K562 (cell line): Measurements from ENCODE around the gene CEBPA. TPM values are rescaled to one million over a fixed set of nuclear protein-coding genes. Genes with fewer than 3 reads are reported as not detected.

Experiments
- CCNT2 ChIP-seq: IDR thresholded peaks from 2 replicates; pipeline ENCODE4 v1.6.1; 2011; ENCODE audit warnings: borderline replicate concordance, low read depth, mild to moderate bottlenecking, moderate library complexity, mixed read lengths, low read length; ENCODE audit not compliant: insufficient read length; ENCODE audit errors: extremely low read depth
- CEBPB ChIP-seq: fragments of 450-650 bp; IDR thresholded peaks from 2 replicates; pipeline ENCODE4 v1.6.1; 2016; ENCODE audit warnings: missing genetic modification characterization, missing compliant biosample characterization
- CTBP1 ChIP-seq: fragments of 450-650 bp; IDR thresholded peaks from 2 replicates; pipeline ENCODE4 v1.6.1; 2016; ENCODE audit warnings: borderline replicate concordance
- E2F6 ChIP-seq, 2 experiments: IDR thresholded peaks; 2 replicates each; pipeline ENCODE4 v1.6.1; 2011; ENCODE audit warnings: borderline replicate concordance in 1 of 2, control low read depth in 1 of 2, low read depth in 1 of 2, low read length in 1 of 2, mild to moderate bottlenecking in 1 of 2, mixed read lengths in 1 of 2, moderate library complexity in 1 of 2; ENCODE audit not compliant: insufficient read depth in 1 of 2, insufficient read length in 1 of 2, poor library complexity in 1 of 2, severe bottlenecking in 1 of 2; ENCODE audit errors: extremely low read depth in 1 of 2
- ELF4 ChIP-seq: fragments of 450-650 bp; formaldehyde crosslinking; IDR thresholded peaks from 2 replicates; pipeline ENCODE4 v1.4.0; 2022; ENCODE audit warnings: missing genetic modification characterization
- FOSL1 ChIP-seq: fragments of 200-800 bp; sonication (Bioruptor generic); conservative IDR thresholded peaks from 2 replicates; pipeline ENCODE4 v1.6.1; 2016; ENCODE audit warnings: missing genetic modification characterization, missing compliant biosample characterization
- GTF2F1 ChIP-seq: IDR thresholded peaks from 2 replicates; pipeline ENCODE4 v1.6.1; 2011; ENCODE audit warnings: low read depth, low read length, improper control_type of control experiment
- HDAC8 ChIP-seq: fragments of 450-650 bp; IDR thresholded peaks from 2 replicates; pipeline ENCODE4 v1.6.1; 2016; ENCODE audit warnings: mild to moderate bottlenecking, missing genetic modification characterization, moderate library complexity, missing compliant biosample characterization
- HNRNPL ChIP-seq: fragments of 200-400 bp; formaldehyde crosslinking; IDR thresholded peaks from 2 replicates; pipeline ENCODE4 v1.6.1; 2017; ENCODE audit warnings: low read depth, mild to moderate bottlenecking, low read length
- MTA3 ChIP-seq: fragments of 450-650 bp; formaldehyde crosslinking; IDR thresholded peaks from 2 replicates; pipeline ENCODE4 v1.6.1; 2017; ENCODE audit warnings: mild to moderate bottlenecking, borderline replicate concordance
- NFIC ChIP-seq: fragments of 450-650 bp; IDR thresholded peaks from 2 replicates; pipeline ENCODE4 v1.6.1; 2017; ENCODE audit warnings: mild to moderate bottlenecking, inconsistent platforms
- OTX1 ChIP-seq: fragments of 450-650 bp; formaldehyde crosslinking; IDR thresholded peaks from 2 replicates; pipeline ENCODE4 v1.4.0; 2022; ENCODE audit warnings: mild to moderate bottlenecking
- SETDB1 ChIP-seq: IDR thresholded peaks from one replicate; pipeline ENCODE4 v1.6.1; 2012; ENCODE audit warnings: low read length, control low read depth, inconsistent platforms
- TARDBP ChIP-seq: fragments of 450-650 bp; IDR thresholded peaks from 2 replicates; pipeline ENCODE4 v1.6.1; 2016
- TCF3 ChIP-seq: sonication (generic); formaldehyde crosslinking; IDR thresholded peaks from 2 replicates; pipeline ENCODE4 v1.4.0; 2020; ENCODE audit warnings: mild to moderate bottlenecking, missing genetic modification reagents
- ZEB2 ChIP-seq: fragments of 450-650 bp; IDR thresholded peaks from 2 replicates; pipeline ENCODE4 v1.6.1; 2016
- polyA plus RNA-seq, 8 experiments: library from polyadenylated mRNA; depleted of rRNA in 4 of 8; stranded (reverse) in 5 of 8; unstranded in 3 of 8; fragments of >200 nt; fragmentation: Nextera tagmentation in 2 of 8; fragmentation: Illumina TruSeq in 1 of 8; extraction: Ambion mirVana in 2 of 8; extraction: Trizol in 1 of 8; gene quantifications; 2 replicates each; pipeline versions ENCODE4 v1.2.1 to v1.2.3, GENCODE V29; 2011 to 2014; ENCODE audit warnings: inconsistent platforms in 1 of 8, missing spikeins in 1 of 8
- total RNA-seq, 7 experiments: library from RNA; depleted of rRNA in 6 of 7; stranded (reverse); fragments of >200 nt in 6 of 7; fragmentation: Illumina TruSeq in 2 of 7; extraction: Trizol in 2 of 7; gene quantifications; 2 replicates each; pipeline versions ENCODE4 v1.2.1 to v1.2.3, GENCODE V29; 2011 to 2021; ENCODE audit warnings: low replicate concordance in 1 of 7
- TF ChIP-seq, protein P1 (sequence below), 3 experiments: fragments of 200-800 bp in 1 of 3; sonication (Bioruptor generic) in 1 of 3; sonication (generic) in 1 of 3; formaldehyde crosslinking in 1 of 3; IDR thresholded peaks; 2 replicates each; pipeline versions ENCODE4 v1.6.1 to v1.8.0; 2016 to 2022; ENCODE audit warnings: mild to moderate bottlenecking in 2 of 3, missing compliant biosample characterization in 2 of 3, missing genetic modification characterization in 2 of 3, missing genetic modification reagents in 1 of 3
- TF ChIP-seq, protein P2 (sequence below): fragments of 250-450 bp; sonication (Bioruptor Pico); IDR thresholded peaks from 2 replicates; pipeline ENCODE4 v1.6.1; 2021; ENCODE audit warnings: mild to moderate bottlenecking

CEBPA gene
- total and polyA plus RNA-seq, 9 of the 15 experiments (the other 6 are each of a cell fraction or from before 2014, with no cell fraction given): 0.03 to 0.59 (median 0.15) TPM; not detected in 2

GRCh38 chr19:33263325-33264023 lies 38.9 kb downstream of the CEBPA start (continued):
- TF ChIP-seq CCNT2: peak; percentile 39
- TF ChIP-seq MTA3: 0 out of 2 replicates have a peak, but pooled peaks have one; percentile 24
- peak; percentile 67 for TF ChIP-seq TCF3 (CRISPR knock-in tag)
- peak in 1 of 2 experiments; percentile 46 for TF ChIP-seq E2F6 (IDR thresholded peaks at IDR 0.05; ENCODE audit: borderline replicate concordance in 1 of 2, extremely low read depth in 1 of 2, insufficient read depth in 1 of 2, insufficient read length in 1 of 2, low read depth in 1 of 2, low read length in 1 of 2, poor library complexity in 1 of 2, severe bottlenecking in 1 of 2)
- no peak for TF ChIP-seq TARDBP
- TF ChIP-seq ELF4 (CRISPR knock-in tag): 0 out of 2 replicates have a peak, but pooled peaks have one; percentile 17
- TF ChIP-seq NFIC: peak; percentile 43
- TF ChIP-seq, protein P1, sequence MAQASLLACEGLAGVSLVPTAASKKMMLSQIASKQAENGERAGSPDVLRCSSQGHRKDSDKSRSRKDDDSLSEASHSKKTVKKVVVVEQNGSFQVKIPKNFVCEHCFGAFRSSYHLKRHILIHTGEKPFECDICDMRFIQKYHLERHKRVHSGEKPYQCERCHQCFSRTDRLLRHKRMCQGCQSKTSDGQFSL (CRISPR knock-in tag; IDR thresholded peaks at IDR 0.05): no peak
- TF ChIP-seq, protein P1 (tag; IDR thresholded peaks at IDR 0.05): 0 out of 4 replicates have a peak, but pooled peaks of 1 of the 2 experiments have one; percentile 8
- no peak for TF ChIP-seq OTX1 (CRISPR knock-in tag)
- TF ChIP-seq HNRNPL: no peak
- TF ChIP-seq, protein P2, sequence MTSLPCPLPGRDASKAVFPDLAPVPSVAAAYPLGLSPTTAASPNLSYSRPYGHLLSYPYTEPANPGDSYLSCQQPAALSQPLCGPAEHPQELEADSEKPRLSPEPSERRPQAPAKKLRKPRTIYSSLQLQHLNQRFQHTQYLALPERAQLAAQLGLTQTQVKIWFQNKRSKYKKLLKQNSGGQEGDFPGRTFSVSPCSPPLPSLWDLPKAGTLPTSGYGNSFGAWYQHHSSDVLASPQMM (CRISPR knock-in tag): no peak
- TF ChIP-seq HDAC8 (tag): no peak
- no peak for TF ChIP-seq SETDB1
- TF ChIP-seq FOSL1 (tag): peak; percentile 40; the same call in 1 of the 2 replicates
- no peak for TF ChIP-seq GTF2F1
- peak; percentile 29; the same call in 1 of the 2 replicates for TF ChIP-seq CTBP1
- no peak for TF ChIP-seq ZEB2
- peak; percentile 40; the same call in 1 of the 2 replicates for TF ChIP-seq CEBPB (tag)
- TF ChIP-seq, all 486 proteins: peak for 36
